GM23338 (cell line): ENCODE data around the gene CAPN10. TPM values are rescaled to one million over a fixed set of nuclear protein-coding genes. Genes with fewer than 3 reads are reported as not detected.

ENCODE experiments used
- ATAC-seq: fragments of 200-7000 bp; cut with Tn5 transposase; 3 replicates; pipeline ENCODE4 v1.9.1; 2020
- DNase-seq: peaks from one replicate; pipeline ENCODE4 v3.0.0-alpha.2; 2015; ENCODE audit warnings: low spot score
- H2AFZ ChIP-seq: fragments of 200-600 bp; sonication (generic); 2 replicates; pipeline ENCODE4 v1.8.0; 2016; ENCODE audit warnings: antibody characterized with exemption, mild to moderate bottlenecking, moderate library complexity
- H3F3A ChIP-seq: fragments of 200-600 bp; sonication (generic); replicated peaks from 2 replicates; pipeline ENCODE4 v1.8.0; 2017; ENCODE audit warnings: antibody characterized with exemption, mixed run types, low read depth
- H3K27ac ChIP-seq: fragments of 200-600 bp; sonication (generic); 2 replicates; pipeline ENCODE4 v1.6.1; 2016; ENCODE audit warnings: low read depth
- H3K27me3 ChIP-seq: fragments of 200-600 bp; sonication (generic); 2 replicates; pipeline ENCODE4 v1.8.0; 2016; ENCODE audit warnings: mild to moderate bottlenecking, mixed run types, moderate library complexity; ENCODE audit not compliant: insufficient read depth
- H3K36me3 ChIP-seq: fragments of 200-600 bp; sonication (generic); 2 replicates; pipeline ENCODE4 v1.8.0; 2016; ENCODE audit warnings: mild to moderate bottlenecking; ENCODE audit not compliant: insufficient read depth
- H3K4me1 ChIP-seq: fragments of 200-600 bp; sonication (generic); 2 replicates; pipeline ENCODE4 v1.8.0; 2016; ENCODE audit warnings: mild to moderate bottlenecking, moderate library complexity; ENCODE audit not compliant: insufficient read depth
- H3K4me2 ChIP-seq: fragments of 200-600 bp; sonication (generic); 2 replicates; pipeline ENCODE4 v1.7.1; 2017; ENCODE audit warnings: mixed run types
- H3K4me3 ChIP-seq: fragments of 200-600 bp; sonication (generic); 2 replicates; pipeline ENCODE4 v1.6.1; 2016; ENCODE audit warnings: mixed run types
- H3K79me2 ChIP-seq: fragments of 200-600 bp; sonication (generic); replicated peaks from 2 replicates; pipeline ENCODE4 v1.8.0; 2017; ENCODE audit warnings: mild to moderate bottlenecking; ENCODE audit not compliant: insufficient read depth
- H3K9me2 ChIP-seq: fragments of 200-600 bp; sonication (generic); 2 replicates; pipeline ENCODE4 v1.8.0; 2017; ENCODE audit not compliant: insufficient read depth
- H4K20me1 ChIP-seq: fragments of 200-600 bp; sonication (generic); replicated peaks from 2 replicates; pipeline ENCODE4 v1.8.0; 2017; ENCODE audit warnings: mild to moderate bottlenecking; ENCODE audit not compliant: insufficient read depth
- H3K27ac Mint-ChIP-seq: 2 replicates; pipeline ENCODE4 v1.8.0; 2020; ENCODE audit warnings: inconsistent platforms, mild to moderate bottlenecking, moderate library complexity, mixed read lengths
- H3K27me3 Mint-ChIP-seq: 3 replicates; pipeline ENCODE4 v1.8.0; 2022; ENCODE audit warnings: low read depth, mild to moderate bottlenecking, moderate library complexity, mixed read lengths, inconsistent platforms; ENCODE audit not compliant: insufficient read depth, poor library complexity
- H3K36me3 Mint-ChIP-seq: 3 replicates; pipeline ENCODE4 v1.8.0; 2021; ENCODE audit warnings: low read depth, mild to moderate bottlenecking, inconsistent platforms, moderate library complexity, mixed read lengths
- H3K4me1 Mint-ChIP-seq: 3 replicates; pipeline ENCODE4 v1.8.0; 2020; ENCODE audit warnings: mild to moderate bottlenecking, inconsistent platforms, mixed read lengths
- H3K4me3 Mint-ChIP-seq: 3 replicates; pipeline ENCODE4 v1.8.0; 2021; ENCODE audit warnings: moderate library complexity, mild to moderate bottlenecking, inconsistent platforms, mixed read lengths
- H3K9me3 Mint-ChIP-seq: 3 replicates; pipeline ENCODE4 v1.8.0; 2020; ENCODE audit warnings: moderate library complexity, mild to moderate bottlenecking, inconsistent platforms, mixed read lengths
- CREB1 ChIP-seq: fragments of 250-450 bp; sonication (Bioruptor Pico); IDR thresholded peaks from 2 replicates; pipeline ENCODE4 v1.5.0; 2020; ENCODE audit warnings: low read depth, mild to moderate bottlenecking, moderate library complexity
- CTCF ChIP-seq, 2 experiments: fragments of 200-600 bp in 1 of 2; sonication (generic) in 1 of 2; conservative IDR thresholded peaks; 2 replicates each; pipeline versions ENCODE4 v1.5.1 to v1.6.1; 2016 to 2017; ENCODE audit warnings: antibody characterized with exemption in 2 of 2, low read depth in 2 of 2, mild to moderate bottlenecking in 2 of 2, moderate library complexity in 1 of 2
- EZH2 ChIP-seq: fragments of 200-600 bp; sonication (generic); IDR thresholded peaks from one replicate; pipeline ENCODE4 v1.8.0; 2017; ENCODE audit warnings: antibody characterized with exemption, mild to moderate bottlenecking, low read depth; ENCODE audit not compliant: unreplicated experiment
- EZH2phosphoT487 ChIP-seq: fragments of 200-600 bp; sonication (generic); IDR thresholded peaks from one replicate; pipeline ENCODE4 v1.8.1; 2018; ENCODE audit warnings: antibody characterized with exemption; ENCODE audit not compliant: unreplicated experiment
- JUNB ChIP-seq: IDR thresholded peaks from one replicate; pipeline ENCODE4 v1.6.1; 2016; ENCODE audit warnings: antibody characterized with exemption; ENCODE audit not compliant: unreplicated experiment
- NANOG ChIP-seq: IDR thresholded peaks from 2 replicates; pipeline ENCODE4 v1.6.1; 2016; ENCODE audit warnings: antibody characterized with exemption, borderline replicate concordance
- POLR2AphosphoS5 ChIP-seq: IDR thresholded peaks from 2 replicates; pipeline ENCODE4 v1.6.1; 2016; ENCODE audit warnings: antibody characterized with exemption, low read depth
- REST ChIP-seq: IDR thresholded peaks from one replicate; pipeline ENCODE4 v1.6.1; 2018; ENCODE audit warnings: antibody characterized with exemption; ENCODE audit not compliant: unreplicated experiment
- STAT1 ChIP-seq: IDR thresholded peaks from one replicate; pipeline ENCODE4 v1.6.1; 2016; ENCODE audit warnings: antibody characterized with exemption; ENCODE audit not compliant: unreplicated experiment
- ZNF114 ChIP-seq: fragments of 250-450 bp; sonication (Bioruptor Pico); IDR thresholded peaks from 2 replicates; pipeline ENCODE4 v1.5.0; 2020; ENCODE audit warnings: mild to moderate bottlenecking, moderate library complexity
- ZNF331 ChIP-seq: fragments of 250-450 bp; sonication (Bioruptor Pico); IDR thresholded peaks from 2 replicates; pipeline ENCODE4 v1.5.0; 2020; ENCODE audit warnings: low read depth, mild to moderate bottlenecking, moderate library complexity
- ZNF462 ChIP-seq: fragments of 250-450 bp; sonication (Bioruptor Pico); IDR thresholded peaks from 2 replicates; pipeline ENCODE4 v1.5.0; 2020; ENCODE audit warnings: mild to moderate bottlenecking, moderate library complexity
- polyA plus RNA-seq: library from polyadenylated mRNA; unstranded; fragments of >200 nt; fragmentation: Nextera tagmentation; extraction: Ambion mirVana; gene quantifications from 2 replicates; pipeline ENCODE4 v1.2.1, GENCODE V29; 2016
- total RNA-seq: library from RNA; depleted of rRNA; stranded (reverse); fragments of >200 nt; shearing (Covaris generic); gene quantifications from 2 replicates; pipeline ENCODE4 v1.2.3, GENCODE V29; 2014
- TF ChIP-seq, protein P1 (sequence below): IDR thresholded peaks from 2 replicates; pipeline ENCODE4 v1.6.1; 2016; ENCODE audit warnings: antibody characterized with exemption

The CAPN10 gene
- total and polyA plus RNA-seq, 2 experiments from 2014 or later: 30.2 to 59.8 TPM

DNA sequence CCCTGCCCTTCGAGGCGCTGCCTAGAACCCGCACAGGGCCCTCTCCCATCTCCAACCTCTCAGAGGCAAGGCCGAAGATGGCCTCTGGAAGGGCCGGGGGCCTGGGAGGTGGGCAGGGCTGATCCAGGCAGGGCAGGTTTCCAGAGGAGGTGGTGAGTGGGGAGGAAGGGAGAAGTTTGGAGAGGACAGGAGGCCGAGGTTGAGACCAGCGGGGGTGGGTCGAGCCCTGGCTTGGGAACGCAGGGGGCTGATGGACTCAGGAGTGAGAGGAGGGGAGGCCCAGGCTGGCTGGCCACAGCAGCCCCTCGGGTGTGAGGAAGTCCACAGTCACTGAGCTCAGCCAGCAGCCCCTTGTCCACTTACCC lies 10.5 kb downstream of the CAPN10 start:
- TF ChIP-seq EZH2 (no peak), ZNF114 (CRISPR knock-in tag) (no peak), JUNB (no peak), ZNF331 (CRISPR knock-in tag) (no peak), REST (no peak), ZNF462 (CRISPR knock-in tag) (no peak), NANOG (no peak), CTCF (conservative IDR thresholded peaks at IDR 0.05; ENCODE audit: low read depth in 2 of 2) (no peak), POLR2AphosphoS5 (no peak), STAT1 (no peak), EZH2phosphoT487 (no peak), CREB1 (CRISPR knock-in tag) (no peak)
- TF ChIP-seq, protein P1, sequence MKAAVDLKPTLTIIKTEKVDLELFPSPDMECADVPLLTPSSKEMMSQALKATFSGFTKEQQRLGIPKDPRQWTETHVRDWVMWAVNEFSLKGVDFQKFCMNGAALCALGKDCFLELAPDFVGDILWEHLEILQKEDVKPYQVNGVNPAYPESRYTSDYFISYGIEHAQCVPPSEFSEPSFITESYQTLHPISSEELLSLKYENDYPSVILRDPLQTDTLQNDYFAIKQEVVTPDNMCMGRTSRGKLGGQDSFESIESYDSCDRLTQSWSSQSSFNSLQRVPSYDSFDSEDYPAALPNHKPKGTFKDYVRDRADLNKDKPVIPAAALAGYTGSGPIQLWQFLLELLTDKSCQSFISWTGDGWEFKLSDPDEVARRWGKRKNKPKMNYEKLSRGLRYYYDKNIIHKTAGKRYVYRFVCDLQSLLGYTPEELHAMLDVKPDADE: no peak
- no peaks in the 10 kb centered on the region for H3K4me1 ChIP-seq
- no peak overlapping the region for H3K4me3 ChIP-seq
- no peaks in the 10 kb centered on the region for H3K9me3 Mint-ChIP-seq
- H3F3A ChIP-seq: no peaks in the 10 kb centered on the region
- peaks cover 1% of the 10 kb centered on the region for H3K27me3 Mint-ChIP-seq
- no peak overlapping the region for H3K4me3 Mint-ChIP-seq
- H2AFZ ChIP-seq: no peak overlapping the region
- H3K9me2 ChIP-seq: no peaks in the 10 kb centered on the region
- H3K4me2 ChIP-seq: no peak overlapping the region
- H3K79me2 ChIP-seq: peaks cover 6% of the 10 kb centered on the region
- no peaks in the 10 kb centered on the region for H3K36me3 ChIP-seq
- H3K36me3 Mint-ChIP-seq: peaks cover 2% of the 10 kb centered on the region; the same call in 2 of the 3 replicates
- H3K27ac ChIP-seq: no peak overlapping the region
- DNase-seq (no peak), ATAC-seq (no peak)
- H3K4me1 Mint-ChIP-seq: no peaks in the 10 kb centered on the region; the same call in 2 of the 3 replicates
- peaks cover 3% of the 10 kb centered on the region for H4K20me1 ChIP-seq
- no peak overlapping the region for H3K27ac Mint-ChIP-seq
- no peaks in the 10 kb centered on the region for H3K27me3 ChIP-seq
